Body of pancreas (tissue), 4 donors: ENCODE data around the gene EXOC7. TPM values are rescaled to one million over a fixed set of nuclear protein-coding genes. Genes with fewer than 3 reads are reported as not detected.

Source experiments
- ATAC-seq: fragments of 150-250 bp; one replicate; pipeline ENCODE4 v1.9.1; 2016
- DNase-seq, 4 donors: peaks; one replicate each; pipeline ENCODE4 v3.0.0-alpha.2; 2019
- H3K27ac ChIP-seq, 4 donors: fragments of 200-600 bp; sonication (generic); 1 replicate in 3 of 4; 2 replicates in 1 of 4; pipeline versions ENCODE4 v1.5.1 to v1.6.1; 2016 to 2019; ENCODE audit warnings: mild to moderate bottlenecking in 1 of 4, mixed read lengths in 1 of 4, moderate library complexity in 1 of 4
- H3K27me3 ChIP-seq, 2 donors: fragments of 200-600 bp; sonication (generic); one replicate each; pipeline ENCODE4 v1.6.0; 2016; ENCODE audit warnings: mild to moderate bottlenecking in 1 of 2
- H3K36me3 ChIP-seq, 2 donors: fragments of 200-600 bp; sonication (generic); replicated peaks in 1 of 2; 2 replicates each; pipeline ENCODE4 v1.5.1; 2016; ENCODE audit warnings: low read depth in 2 of 2; ENCODE audit not compliant: insufficient read depth in 1 of 2
- H3K4me1 ChIP-seq: fragments of 200-600 bp; sonication (generic); one replicate; pipeline ENCODE4 v1.6.0; 2016
- H3K4me3 ChIP-seq, 2 donors: fragments of 200-600 bp; sonication (generic); 1 replicate in 1 of 2; 2 replicates in 1 of 2; pipeline ENCODE4 v1.5.1; 2016 to 2019
- H3K9me3 ChIP-seq, 3 donors: fragments of 200-600 bp; sonication (generic); 1 replicate in 2 of 3; 2 replicates in 1 of 3; pipeline ENCODE4 v1.5.1; 2016
- POLR2A ChIP-seq, 3 donors: fragments of 450-650 bp; IDR thresholded peaks; one replicate each; pipeline ENCODE4 v1.6.1; 2016; ENCODE audit warnings: antibody characterized with exemption in 3 of 3, mild to moderate bottlenecking in 2 of 3
- WGBS, 2 donors: methylation state at CpG; one replicate each; pipeline ENCODE4 v1.1.5; 2017; 5-methylcytosine and 5-hydroxymethylcytosine counted together
- intact Hi-C: fragments of 100-400 bp; cut with DNase I; formaldehyde crosslinking; loops from one replicate; pipeline ENCODE4 v1.15.1; 2023
- microRNA-seq, 2 donors: library from miRNA; unstranded; fragments of <30 nt; microRNA quantifications; one replicate each; pipeline ENCODE4, GENCODE V29; 2016; ENCODE audit warnings: borderline number of aligned reads in 2 of 2, borderline replicate concordance in 2 of 2
- small RNA-seq: library from RNA; depleted of rRNA; stranded (forward); fragments of <200 nt; gene quantifications from one replicate; pipeline ENCODE3, GENCODE V24; 2016
- total RNA-seq, 2 donors: library from RNA; depleted of rRNA; stranded (reverse); fragments of >200 nt; gene quantifications; one replicate each; pipeline ENCODE4 v1.1.0, GENCODE V29; 2016
- TF ChIP-seq, protein P1 (sequence below), 7 experiments: fragments of 450-650 bp in 4 of 7; fragments of 200-600 bp in 3 of 7; sonication (generic) in 3 of 7; IDR thresholded peaks; one replicate each; pipeline ENCODE4 v1.5.1; 2016 to 2019; ENCODE audit warnings: antibody characterized with exemption in 7 of 7

The EXOC7 gene
- total RNA-seq, 2 donors from 2014 or later = 53.2 to 73.2 TPM

DNA sequence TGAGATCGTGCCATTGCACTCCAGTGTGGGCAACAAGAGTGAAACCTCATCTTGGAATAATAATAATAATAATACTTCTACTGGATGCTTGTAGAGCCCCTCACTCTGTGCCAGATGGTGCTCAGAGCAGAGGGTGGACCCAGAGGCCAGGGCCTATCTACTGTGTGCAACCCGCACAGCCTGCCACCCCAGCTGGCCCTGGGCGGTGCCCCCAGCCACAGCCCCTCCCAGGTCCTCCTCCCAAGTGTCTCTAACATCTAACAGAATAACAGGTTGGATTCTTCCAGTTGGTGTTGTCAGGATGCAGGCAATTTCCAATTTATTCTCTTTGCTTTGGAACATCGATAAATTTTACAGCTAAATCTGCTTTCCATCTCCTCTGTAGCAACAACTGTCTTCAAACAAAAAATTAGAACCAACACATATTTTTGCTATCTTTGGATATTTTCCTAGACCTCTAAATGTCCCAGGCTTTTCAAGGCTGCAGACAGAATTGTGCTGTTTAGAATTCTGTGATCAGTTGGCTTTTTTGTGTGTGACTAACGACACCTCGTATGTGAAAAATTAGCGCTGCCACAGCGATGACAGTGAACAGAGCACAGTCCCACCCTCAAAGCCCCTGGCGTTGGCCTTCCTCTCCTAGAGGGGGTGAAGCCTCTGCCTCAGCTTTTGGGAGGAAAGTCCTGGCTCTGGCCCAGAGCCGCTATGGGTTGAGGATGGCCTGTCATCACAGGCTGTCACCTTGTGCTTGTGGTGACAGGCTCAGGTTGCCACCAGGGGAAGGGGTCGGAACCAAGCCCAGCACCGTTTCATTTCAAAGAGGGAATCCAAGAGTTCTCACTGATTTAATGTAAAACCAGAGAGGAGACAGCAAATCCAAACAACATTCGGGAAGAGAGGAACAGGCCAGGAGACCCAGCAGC, 68.9 kb downstream of the EXOC7 start:
- DNase-seq (no peak), ATAC-seq (no peak)
- no peak overlapping the region for H3K4me3 ChIP-seq
- no peak overlapping the region for H3K27ac ChIP-seq
- H3K4me1 ChIP-seq = peaks cover 16% of the 10 kb centered on the region
- H3K9me3 ChIP-seq = no peaks in the 10 kb centered on the region
- WGBS, 2 donors = 80 to 82% methylated on average over 10 to 13 of the region's 13 CpGs
- intact Hi-C loops = no loop called here
- TF ChIP-seq, protein P1, sequence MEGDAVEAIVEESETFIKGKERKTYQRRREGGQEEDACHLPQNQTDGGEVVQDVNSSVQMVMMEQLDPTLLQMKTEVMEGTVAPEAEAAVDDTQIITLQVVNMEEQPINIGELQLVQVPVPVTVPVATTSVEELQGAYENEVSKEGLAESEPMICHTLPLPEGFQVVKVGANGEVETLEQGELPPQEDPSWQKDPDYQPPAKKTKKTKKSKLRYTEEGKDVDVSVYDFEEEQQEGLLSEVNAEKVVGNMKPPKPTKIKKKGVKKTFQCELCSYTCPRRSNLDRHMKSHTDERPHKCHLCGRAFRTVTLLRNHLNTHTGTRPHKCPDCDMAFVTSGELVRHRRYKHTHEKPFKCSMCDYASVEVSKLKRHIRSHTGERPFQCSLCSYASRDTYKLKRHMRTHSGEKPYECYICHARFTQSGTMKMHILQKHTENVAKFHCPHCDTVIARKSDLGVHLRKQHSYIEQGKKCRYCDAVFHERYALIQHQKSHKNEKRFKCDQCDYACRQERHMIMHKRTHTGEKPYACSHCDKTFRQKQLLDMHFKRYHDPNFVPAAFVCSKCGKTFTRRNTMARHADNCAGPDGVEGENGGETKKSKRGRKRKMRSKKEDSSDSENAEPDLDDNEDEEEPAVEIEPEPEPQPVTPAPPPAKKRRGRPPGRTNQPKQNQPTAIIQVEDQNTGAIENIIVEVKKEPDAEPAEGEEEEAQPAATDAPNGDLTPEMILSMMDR (IDR thresholded peaks at IDR 0.05) = no peak
- TF ChIP-seq POLR2A (IDR thresholded peaks at IDR 0.05) = no peak
- peaks cover 0 to 12% of the 10 kb centered on the region in 2 donors for H3K36me3 ChIP-seq
- H3K27me3 ChIP-seq = no peaks in the 10 kb centered on the region

DNA sequence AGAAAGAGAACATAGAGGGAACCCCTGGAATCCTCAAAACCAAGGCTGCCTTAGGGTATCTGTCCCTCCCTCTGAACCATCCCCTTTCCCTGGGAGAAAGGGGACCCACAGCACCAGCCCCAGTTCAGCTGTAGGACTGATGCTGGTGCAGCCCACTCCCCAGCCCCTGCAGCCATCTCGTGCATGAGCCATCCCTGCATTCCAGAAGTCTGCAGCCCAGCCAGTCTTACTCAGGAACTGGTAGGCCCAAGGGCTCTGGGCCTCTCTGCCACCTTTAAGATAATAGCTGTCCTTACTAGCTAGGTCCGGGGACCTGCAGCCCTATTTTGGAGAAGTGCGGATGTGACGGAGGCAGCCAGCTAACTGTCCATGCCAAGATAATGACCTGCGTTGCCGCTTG, 70.4 kb downstream of the EXOC7 start:
- TF ChIP-seq POLR2A (IDR thresholded peaks at IDR 0.05) = no peak
- Histone ChIP-seq H3K4me1 (peaks cover 16% of the 10 kb centered on the region), H3K27me3 (no peaks in the 10 kb centered on the region), H3K36me3 (no peaks in the 10 kb centered on the region), H3K4me3 (no peak overlapping the region), H3K9me3 (no peaks in the 10 kb centered on the region), H3K27ac (no peak overlapping the region)
- intact Hi-C loops = no loop called here
- DNase-seq = no peak
- no peak for ATAC-seq
- 98 to 99% methylated on average over 6 of the region's 6 CpGs for WGBS, 2 donors

DNA sequence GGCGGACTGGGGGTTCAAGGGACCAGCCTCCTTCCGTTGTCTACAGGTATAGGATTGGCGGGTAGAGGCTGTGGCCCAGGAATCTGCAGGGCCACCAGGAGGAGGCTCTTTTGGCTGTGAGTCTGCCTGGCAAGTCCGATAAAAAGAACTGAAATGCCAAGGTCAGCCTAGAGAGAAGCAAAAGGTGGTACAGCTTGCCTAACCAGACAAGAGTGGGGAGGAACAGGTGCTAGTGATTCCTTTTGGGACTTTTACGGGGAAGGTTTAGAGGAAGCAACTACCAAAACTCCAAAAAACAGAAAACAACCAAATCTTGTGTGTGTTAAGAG, 70.8 kb downstream of the EXOC7 start:
- Histone ChIP-seq H3K27me3 (no peaks in the 10 kb centered on the region), H3K9me3 (no peaks in the 10 kb centered on the region), H3K27ac (peak overlapping the region in 2 of 4 donors; percentile 13 to 34), H3K4me1 (peaks cover 16% of the 10 kb centered on the region), H3K4me3 (no peak overlapping the region), H3K36me3 (no peaks in the 10 kb centered on the region)
- WGBS, 2 donors = 18 to 43% methylated on average over 4 to 5 of the region's 5 CpGs
- ATAC-seq (peak; percentile 57), DNase-seq (peak in 2 of 4 donors; percentile 35 to 42)
- TF ChIP-seq POLR2A (IDR thresholded peaks at IDR 0.05) = no peak
- TF ChIP-seq, protein P1 (IDR thresholded peaks at IDR 0.05) = peak in 1 of 7 experiments; percentile 11
- intact Hi-C loops = no loop called here

DNA sequence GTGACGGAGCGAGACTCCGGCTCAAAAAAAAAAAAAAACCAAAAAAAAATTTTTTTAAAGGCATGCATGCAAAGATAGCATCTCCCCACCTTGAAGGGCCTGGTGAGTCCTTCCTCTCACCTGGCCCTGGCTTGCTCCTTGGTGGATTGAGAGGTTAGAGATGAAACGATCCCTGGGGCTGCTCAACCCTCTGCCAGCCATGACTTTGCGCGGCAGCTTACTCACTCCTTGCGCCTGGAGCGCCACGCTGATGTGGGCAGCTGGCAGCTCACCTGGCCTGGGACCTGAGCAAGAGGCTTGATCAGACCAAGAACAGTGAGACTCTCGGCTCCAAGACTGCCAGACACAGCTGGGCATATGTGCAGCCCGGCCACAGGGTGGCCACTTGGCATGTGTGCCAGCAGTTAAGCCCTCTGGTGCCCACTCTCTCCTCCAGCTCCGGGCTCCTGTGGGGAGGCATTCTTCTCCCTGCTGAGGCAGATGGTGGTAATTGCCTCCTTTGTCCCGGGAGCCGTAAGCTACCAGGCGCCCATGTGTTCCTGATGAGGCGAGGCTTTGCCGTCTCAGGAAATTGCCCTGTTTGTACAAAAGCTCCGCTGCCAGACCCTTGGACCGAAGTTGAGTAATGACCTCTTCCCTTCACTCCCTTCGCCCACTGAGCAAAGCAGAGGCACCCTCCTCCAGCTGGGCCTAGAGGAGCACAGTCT, 71.4 kb downstream of the EXOC7 start:
- peak overlapping the region in 2 of 4 donors; percentile 13 to 34 for H3K27ac ChIP-seq
- intact Hi-C loops = no loop called here
- no peaks in the 10 kb centered on the region for H3K27me3 ChIP-seq
- DNase-seq = peak; percentile 38 to 62 (median 54)
- H3K9me3 ChIP-seq = no peaks in the 10 kb centered on the region
- H3K4me1 ChIP-seq = peaks cover 21% of the 10 kb centered on the region
- TF ChIP-seq, protein P1 (IDR thresholded peaks at IDR 0.05) = peak in 5 of 7 experiments; percentile 18 to 47 (median 39)
- TF ChIP-seq POLR2A (IDR thresholded peaks at IDR 0.05) = no peak
- peak; percentile 51 for ATAC-seq
- H3K36me3 ChIP-seq = no peaks in the 10 kb centered on the region
- 46 to 52% methylated on average over 19 to 20 of the region's 20 CpGs for WGBS, 2 donors
- H3K4me3 ChIP-seq = no peak overlapping the region

Small RNA genes within 50 kb of the gene (microRNA-seq; reads per million reads assigned to microRNA genes)
- gene MIR6868 = 2.7 to 3.3 reads per million in 2 donors

Small RNA genes within 50 kb of the gene (small RNA-seq; reads per million reads assigned to genes)
- gene MIR6868 = not detected

Other genes with a start within 250 kb of the EXOC7 start
- gene WBP2, start 248.5 kb downstream of the EXOC7 start, total RNA-seq = 10 to 100 TPM; 44.2 to 49.5 TPM
- gene TRIM47, start 225.2 kb downstream of the EXOC7 start, total RNA-seq = 10 to 100 TPM; 39.6 to 41.8 TPM
- 10 to 100 TPM; 12.5 to 21.0 TPM for gene TRIM65, start 206.8 kb downstream of the EXOC7 start, total RNA-seq
- gene MRPL38, start 198.9 kb downstream of the EXOC7 start, total RNA-seq = 10 to 100 TPM; 47.7 to 77.8 TPM
- gene FBF1, start 162.7 kb downstream of the EXOC7 start, total RNA-seq = 1 to 10 TPM; 2.6 to 4.2 TPM
- gene ACOX1, start 124.6 kb downstream of the EXOC7 start, total RNA-seq = 10 to 100 TPM; 69.0 to 77.1 TPM
- gene TEN1, start 124.5 kb downstream of the EXOC7 start, total RNA-seq = 1 to 10 TPM; 6.5 to 9.2 TPM
- 1 to 10 TPM; 3.4 to 4.9 TPM for gene CDK3, start 102.9 kb downstream of the EXOC7 start, total RNA-seq
- 10 to 100 TPM in 1 of 2 donors, 1 to 10 TPM in 1; 4.9 to 13.0 TPM for gene EVPL, start 76.5 kb downstream of the EXOC7 start, total RNA-seq
- 10 to 100 TPM; 26.2 to 27.7 TPM for gene SRP68, start 31.3 kb downstream of the EXOC7 start, total RNA-seq
- under 1 TPM in 1 of 2 donors, not detected in 1; 0.52 TPM for gene GALR2, start 29.0 kb downstream of the EXOC7 start, total RNA-seq
- gene ZACN, start 24.6 kb downstream of the EXOC7 start, total RNA-seq = not detected
- 1 to 10 TPM in 1 of 2 donors, under 1 TPM in 1; 0.33 to 3.4 TPM for gene FOXJ1, start 37.5 kb upstream of the EXOC7 start, total RNA-seq
- gene RNF157, start 136.7 kb upstream of the EXOC7 start, total RNA-seq = 10 to 100 TPM in 1 of 2 donors, 1 to 10 TPM in 1; 4.7 to 29.3 TPM
- 1 to 10 TPM; 4.2 to 7.3 TPM for gene UBALD2, start 161.6 kb upstream of the EXOC7 start, total RNA-seq
- gene QRICH2, start 204.5 kb upstream of the EXOC7 start, total RNA-seq = 1 to 10 TPM in 1 of 2 donors, under 1 TPM in 1; 0.66 to 1.6 TPM